Liver (tissue), 9 donors: ENCODE data around the gene COL8A2. TPM values are rescaled to one million over a fixed set of nuclear protein-coding genes. Genes with fewer than 3 reads are reported as not detected.

Source experiments
- DNase-seq: peaks from one replicate; pipeline ENCODE4 v3.0.0-alpha.2; 2017; ENCODE audit warnings: low spot score
- H3K27ac ChIP-seq, 2 donors: one replicate each; pipeline ENCODE4 v1.7.0; 2013; ENCODE audit warnings: inconsistent platforms in 2 of 2, low read length in 2 of 2, control low read depth in 1 of 2, low read depth in 1 of 2, mild to moderate bottlenecking in 1 of 2
- H3K27me3 ChIP-seq, 4 donors: one replicate each; pipeline versions ENCODE4 v1.6.1 to v1.7.0; 2013; ENCODE audit warnings: low read length in 3 of 4, inconsistent platforms in 1 of 4, mild to moderate bottlenecking in 1 of 4, moderate library complexity in 1 of 4; ENCODE audit not compliant: control insufficient read depth in 4 of 4, insufficient read depth in 4 of 4
- H3K36me3 ChIP-seq, 4 donors: one replicate each; pipeline versions ENCODE4 v1.6.1 to v1.7.0; 2013; ENCODE audit warnings: low read length in 3 of 4, mild to moderate bottlenecking in 3 of 4, low read depth in 1 of 4, moderate library complexity in 1 of 4; ENCODE audit not compliant: control insufficient read depth in 4 of 4, insufficient read depth in 3 of 4
- H3K4me1 ChIP-seq, 4 donors: one replicate each; pipeline versions ENCODE4 v1.6.1 to v1.7.0; 2013; ENCODE audit warnings: low read length in 3 of 4, mild to moderate bottlenecking in 3 of 4, moderate library complexity in 1 of 4; ENCODE audit not compliant: control insufficient read depth in 4 of 4, insufficient read depth in 4 of 4
- H3K4me3 ChIP-seq, 3 donors: one replicate each; pipeline versions ENCODE4 v1.6.1 to v1.7.0; 2013; ENCODE audit warnings: low read length in 3 of 3, control low read depth in 1 of 3, low read depth in 1 of 3, mild to moderate bottlenecking in 1 of 3
- H3K9ac ChIP-seq, 2 donors: one replicate each; pipeline ENCODE4 v1.7.0; 2013; ENCODE audit warnings: low read length in 2 of 2, mild to moderate bottlenecking in 2 of 2, moderate library complexity in 2 of 2, control low read depth in 1 of 2, low read depth in 1 of 2
- H3K9me3 ChIP-seq, 4 donors: one replicate each; pipeline versions ENCODE4 v1.6.1 to v1.7.0; 2013; ENCODE audit warnings: low read length in 3 of 4; ENCODE audit not compliant: control insufficient read depth in 4 of 4
- FOXA1 ChIP-seq: IDR thresholded peaks from 2 replicates; pipeline ENCODE4 v1.6.1; 2016; ENCODE audit warnings: antibody characterized with exemption
- FOXA2 ChIP-seq: IDR thresholded peaks from 2 replicates; pipeline ENCODE4 v1.6.1; 2016; ENCODE audit warnings: antibody characterized with exemption
- GABPA ChIP-seq, 2 donors: IDR thresholded peaks in 1 of 2; conservative IDR thresholded peaks in 1 of 2; 2 replicates each; pipeline ENCODE4 v1.6.1; 2016; ENCODE audit warnings: antibody characterized with exemption in 2 of 2, mild to moderate bottlenecking in 1 of 2, moderate library complexity in 1 of 2
- HNF4G ChIP-seq: IDR thresholded peaks from 2 replicates; pipeline ENCODE4 v1.6.1; 2016; ENCODE audit warnings: antibody characterized with exemption
- MAX ChIP-seq: IDR thresholded peaks from 2 replicates; pipeline ENCODE4 v1.6.1; 2016; ENCODE audit warnings: antibody characterized with exemption
- RAD21 ChIP-seq, 2 donors: IDR thresholded peaks; 2 replicates each; pipeline ENCODE4 v1.6.1; 2016; ENCODE audit warnings: antibody characterized with exemption in 2 of 2, mild to moderate bottlenecking in 2 of 2
- RXRA ChIP-seq, 2 donors: IDR thresholded peaks; 2 replicates each; pipeline ENCODE4 v1.6.1; 2017 to 2018; ENCODE audit warnings: antibody characterized with exemption in 2 of 2, mild to moderate bottlenecking in 1 of 2
- SP1 ChIP-seq: IDR thresholded peaks from 2 replicates; pipeline ENCODE4 v1.6.1; 2018; ENCODE audit warnings: antibody characterized with exemption, mild to moderate bottlenecking
- TAF1 ChIP-seq: conservative IDR thresholded peaks from 2 replicates; pipeline ENCODE4 v1.6.1; 2016; ENCODE audit warnings: antibody characterized with exemption, mild to moderate bottlenecking
- YY1 ChIP-seq: IDR thresholded peaks from 2 replicates; pipeline ENCODE4 v1.6.1; 2016; ENCODE audit warnings: antibody characterized with exemption, mild to moderate bottlenecking
- WGBS: extraction: QIAGEN DNeasy Blood & Tissue Kit; methylation state at CpG from one replicate; pipeline ENCODE4 v1.1.7; 2013; 5-methylcytosine and 5-hydroxymethylcytosine counted together
- polyA plus RNA-seq, 2 donors: library from polyadenylated mRNA; stranded (reverse) in 1 of 2; unstranded in 1 of 2; fragments of 200-250 nt in 1 of 2; fragments of >200 nt in 1 of 2; fragmentation: Nextera tagmentation in 1 of 2; extraction: Ambion mirVana in 1 of 2; gene quantifications; one replicate each; pipeline versions ENCODE4 v1.2.1 to v1.2.3, GENCODE V29; 2013 to 2015
- total RNA-seq, 2 donors: library from RNA; depleted of rRNA; stranded (reverse); fragments of >200 nt; gene quantifications; one replicate each; pipeline ENCODE4 v1.2.3, GENCODE V29; 2014
- TF ChIP-seq, protein P1 (sequence below): IDR thresholded peaks from 2 replicates; pipeline ENCODE4 v1.6.1; 2016; ENCODE audit warnings: antibody characterized with exemption
- TF ChIP-seq, protein P2 (sequence below): fragments of 150-350 bp; IDR thresholded peaks from 2 replicates; pipeline ENCODE4 v1.5.1; 2017; ENCODE audit warnings: improper control_type of control experiment, low read depth, low read length; ENCODE audit not compliant: missing input control
- TF ChIP-seq, protein P3 (sequence below): IDR thresholded peaks from 2 replicates; pipeline ENCODE4 v1.6.1; 2016; ENCODE audit warnings: antibody characterized with exemption, mild to moderate bottlenecking
- donor health status: healthy.
- donor health status: healthy.
- donor health status: healthy.
- donor health status: healthy.
- donor health status: healthy.

Gene COL8A2
- total and polyA plus RNA-seq, 4 donors: 0.04 to 0.47 (median 0.35) TPM

DNA sequence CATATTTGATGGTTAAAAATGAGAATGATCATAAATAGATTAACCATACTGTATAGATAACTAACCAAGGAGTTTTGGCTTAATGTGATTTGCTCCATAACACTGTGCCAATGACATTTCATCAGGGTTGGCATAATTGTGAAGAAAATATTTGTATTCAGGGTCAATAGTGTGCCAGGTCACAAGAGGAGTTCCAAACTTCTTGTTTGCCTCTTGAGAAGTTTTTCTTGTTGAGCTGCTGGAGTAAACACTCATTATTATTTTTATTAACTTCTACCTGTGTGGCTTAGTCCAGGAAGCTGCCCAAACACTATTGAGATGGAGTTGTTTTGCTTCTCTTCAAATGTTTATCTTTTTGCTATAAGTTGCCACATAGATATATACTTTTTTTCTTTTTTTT, 38.4 kb upstream of the COL8A2 start:
- no peak for TF ChIP-seq TAF1
- TF ChIP-seq HNF4G: no peak
- TF ChIP-seq FOXA2: no peak
- TF ChIP-seq, protein P1, sequence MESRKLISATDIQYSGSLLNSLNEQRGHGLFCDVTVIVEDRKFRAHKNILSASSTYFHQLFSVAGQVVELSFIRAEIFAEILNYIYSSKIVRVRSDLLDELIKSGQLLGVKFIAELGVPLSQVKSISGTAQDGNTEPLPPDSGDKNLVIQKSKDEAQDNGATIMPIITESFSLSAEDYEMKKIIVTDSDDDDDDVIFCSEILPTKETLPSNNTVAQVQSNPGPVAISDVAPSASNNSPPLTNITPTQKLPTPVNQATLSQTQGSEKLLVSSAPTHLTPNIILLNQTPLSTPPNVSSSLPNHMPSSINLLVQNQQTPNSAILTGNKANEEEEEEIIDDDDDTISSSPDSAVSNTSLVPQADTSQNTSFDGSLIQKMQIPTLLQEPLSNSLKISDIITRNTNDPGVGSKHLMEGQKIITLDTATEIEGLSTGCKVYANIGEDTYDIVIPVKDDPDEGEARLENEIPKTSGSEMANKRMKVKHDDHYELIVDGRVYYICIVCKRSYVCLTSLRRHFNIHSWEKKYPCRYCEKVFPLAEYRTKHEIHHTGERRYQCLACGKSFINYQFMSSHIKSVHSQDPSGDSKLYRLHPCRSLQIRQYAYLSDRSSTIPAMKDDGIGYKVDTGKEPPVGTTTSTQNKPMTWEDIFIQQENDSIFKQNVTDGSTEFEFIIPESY: no peak
- TF ChIP-seq, protein P2, sequence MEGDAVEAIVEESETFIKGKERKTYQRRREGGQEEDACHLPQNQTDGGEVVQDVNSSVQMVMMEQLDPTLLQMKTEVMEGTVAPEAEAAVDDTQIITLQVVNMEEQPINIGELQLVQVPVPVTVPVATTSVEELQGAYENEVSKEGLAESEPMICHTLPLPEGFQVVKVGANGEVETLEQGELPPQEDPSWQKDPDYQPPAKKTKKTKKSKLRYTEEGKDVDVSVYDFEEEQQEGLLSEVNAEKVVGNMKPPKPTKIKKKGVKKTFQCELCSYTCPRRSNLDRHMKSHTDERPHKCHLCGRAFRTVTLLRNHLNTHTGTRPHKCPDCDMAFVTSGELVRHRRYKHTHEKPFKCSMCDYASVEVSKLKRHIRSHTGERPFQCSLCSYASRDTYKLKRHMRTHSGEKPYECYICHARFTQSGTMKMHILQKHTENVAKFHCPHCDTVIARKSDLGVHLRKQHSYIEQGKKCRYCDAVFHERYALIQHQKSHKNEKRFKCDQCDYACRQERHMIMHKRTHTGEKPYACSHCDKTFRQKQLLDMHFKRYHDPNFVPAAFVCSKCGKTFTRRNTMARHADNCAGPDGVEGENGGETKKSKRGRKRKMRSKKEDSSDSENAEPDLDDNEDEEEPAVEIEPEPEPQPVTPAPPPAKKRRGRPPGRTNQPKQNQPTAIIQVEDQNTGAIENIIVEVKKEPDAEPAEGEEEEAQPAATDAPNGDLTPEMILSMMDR: no peak
- TF ChIP-seq SP1: no peak
- TF ChIP-seq FOXA1: no peak
- TF ChIP-seq GABPA (IDR thresholded peaks at IDR 0.05 in 1 of 2, conservative IDR thresholded peaks at IDR 0.05 in 1 of 2): no peak
- no peak for TF ChIP-seq MAX
- no peak for TF ChIP-seq RXRA (IDR thresholded peaks at IDR 0.05)
- no peak for TF ChIP-seq YY1
- TF ChIP-seq, protein P3, sequence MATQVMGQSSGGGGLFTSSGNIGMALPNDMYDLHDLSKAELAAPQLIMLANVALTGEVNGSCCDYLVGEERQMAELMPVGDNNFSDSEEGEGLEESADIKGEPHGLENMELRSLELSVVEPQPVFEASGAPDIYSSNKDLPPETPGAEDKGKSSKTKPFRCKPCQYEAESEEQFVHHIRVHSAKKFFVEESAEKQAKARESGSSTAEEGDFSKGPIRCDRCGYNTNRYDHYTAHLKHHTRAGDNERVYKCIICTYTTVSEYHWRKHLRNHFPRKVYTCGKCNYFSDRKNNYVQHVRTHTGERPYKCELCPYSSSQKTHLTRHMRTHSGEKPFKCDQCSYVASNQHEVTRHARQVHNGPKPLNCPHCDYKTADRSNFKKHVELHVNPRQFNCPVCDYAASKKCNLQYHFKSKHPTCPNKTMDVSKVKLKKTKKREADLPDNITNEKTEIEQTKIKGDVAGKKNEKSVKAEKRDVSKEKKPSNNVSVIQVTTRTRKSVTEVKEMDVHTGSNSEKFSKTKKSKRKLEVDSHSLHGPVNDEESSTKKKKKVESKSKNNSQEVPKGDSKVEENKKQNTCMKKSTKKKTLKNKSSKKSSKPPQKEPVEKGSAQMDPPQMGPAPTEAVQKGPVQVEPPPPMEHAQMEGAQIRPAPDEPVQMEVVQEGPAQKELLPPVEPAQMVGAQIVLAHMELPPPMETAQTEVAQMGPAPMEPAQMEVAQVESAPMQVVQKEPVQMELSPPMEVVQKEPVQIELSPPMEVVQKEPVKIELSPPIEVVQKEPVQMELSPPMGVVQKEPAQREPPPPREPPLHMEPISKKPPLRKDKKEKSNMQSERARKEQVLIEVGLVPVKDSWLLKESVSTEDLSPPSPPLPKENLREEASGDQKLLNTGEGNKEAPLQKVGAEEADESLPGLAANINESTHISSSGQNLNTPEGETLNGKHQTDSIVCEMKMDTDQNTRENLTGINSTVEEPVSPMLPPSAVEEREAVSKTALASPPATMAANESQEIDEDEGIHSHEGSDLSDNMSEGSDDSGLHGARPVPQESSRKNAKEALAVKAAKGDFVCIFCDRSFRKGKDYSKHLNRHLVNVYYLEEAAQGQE: no peak
- no peak for TF ChIP-seq RAD21 (IDR thresholded peaks at IDR 0.05)
- Histone ChIP-seq H3K4me1 (peaks cover 2 to 15% (median 5%) of the 10 kb centered on the region in 4 donors), H3K9me3 (no peaks in the 10 kb centered on the region), H3K27me3 (no peaks in the 10 kb centered on the region), H3K9ac (no peak overlapping the region), H3K27ac (no peak overlapping the region), H3K4me3 (no peak overlapping the region), H3K36me3 (no peaks in the 10 kb centered on the region)
- DNase-seq: no peak

- DNase-seq: no peak
- Histone ChIP-seq H3K4me1 (peaks cover 2 to 21% (median 5%) of the 10 kb centered on the region in 4 donors), H3K27ac (no peak overlapping the region), H3K27me3 (no peaks in the 10 kb centered on the region), H3K9ac (no peak overlapping the region), H3K9me3 (no peaks in the 10 kb centered on the region), H3K4me3 (no peak overlapping the region), H3K36me3 (no peaks in the 10 kb centered on the region)
- 95% methylated on average over 1 of the region's 1 CpG for whole genome bisulfite sequencing
- no peak for TF ChIP-seq YY1
- TF ChIP-seq RAD21 (IDR thresholded peaks at IDR 0.05): no peak
- TF ChIP-seq, protein P1: no peak
- no peak for TF ChIP-seq HNF4G
- TF ChIP-seq FOXA1: no peak
These were observed 37.7 kb upstream of the COL8A2 start for GRCh38 chr1:36162680-36163239.
